Erythroblast (primary cell): ENCODE data around the gene GRIK4.

Experiments used
- DNase-seq, 2 experiments: peaks; one replicate each; lab custom pipeline; 2025; lab: John Stamatoyannopoulos, UW
- GATA1 ChIP-seq: IDR thresholded peaks from 2 replicates; pipeline ENCODE4 v1.6.1; 2011; ENCODE audit warnings: low read depth, mild to moderate bottlenecking, control low read depth, low read length, moderate library complexity
- POLR2A ChIP-seq: IDR thresholded peaks from 2 replicates; pipeline ENCODE4 v1.6.1; 2011; ENCODE audit warnings: mild to moderate bottlenecking, low read length

Gene GRIK4

GRCh38 chr11:120657306-120658070 lies 145.9 kb downstream of the GRIK4 start:
- TF ChIP-seq GATA1 (no peak), POLR2A (no peak)
- no peak for DNase-seq

GRCh38 chr11:120658071-120658423 lies 146.5 kb downstream of the GRIK4 start:
- no peak for DNase-seq
- TF ChIP-seq POLR2A (no peak), GATA1 (no peak)

DNA sequence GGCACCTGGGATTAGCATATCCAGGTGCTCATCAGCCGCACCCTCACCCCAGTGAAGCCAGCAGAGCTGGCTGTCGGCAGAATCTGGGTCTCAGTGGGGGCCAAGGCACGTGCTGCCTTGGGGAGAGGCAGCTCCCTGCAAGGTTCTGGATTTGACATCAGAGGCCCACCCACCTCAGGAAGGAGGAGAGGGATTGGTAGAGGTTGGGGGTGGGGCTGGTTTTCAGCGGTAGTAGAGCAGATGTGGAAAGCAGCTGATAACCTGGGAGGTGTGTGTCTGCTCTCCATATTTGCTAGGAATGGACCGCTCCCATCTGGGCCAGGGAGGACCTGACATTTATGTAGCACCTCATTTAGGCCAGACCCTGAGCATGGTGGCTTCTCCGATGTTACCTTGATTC lies 147.5 kb downstream of the GRIK4 start:
- no peak for TF ChIP-seq GATA1
- TF ChIP-seq POLR2A = no peak
- DNase-seq = no peak

DNA sequence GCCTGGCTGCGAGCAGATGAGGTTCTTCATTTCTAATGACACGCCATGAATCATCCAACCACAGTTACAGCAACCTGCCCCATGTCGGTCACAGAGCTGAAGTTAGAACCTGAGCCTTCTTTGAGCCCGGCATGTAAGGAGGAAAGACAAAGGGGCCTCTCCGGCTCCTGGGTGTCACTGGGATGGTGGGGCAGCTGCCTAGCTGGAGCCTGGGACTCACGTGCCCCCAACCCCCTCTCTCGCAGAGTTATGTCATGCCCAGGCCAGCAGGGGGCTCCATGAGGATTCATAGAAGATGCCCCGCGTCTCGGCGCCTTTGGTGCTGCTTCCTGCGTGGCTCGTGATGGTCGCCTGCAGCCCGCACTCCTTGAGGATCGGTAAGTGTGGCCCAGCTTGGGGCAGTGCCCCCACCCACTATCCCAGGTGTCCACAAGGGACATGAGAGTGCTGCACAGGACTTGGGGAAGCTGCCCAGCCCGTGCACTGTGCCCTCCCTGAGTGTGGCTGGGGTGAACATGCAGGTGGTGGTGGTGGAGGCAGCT lies 148.5 kb downstream of the GRIK4 start:
- DNase-seq = peak; percentile 31 to 49
- TF ChIP-seq POLR2A (no peak), GATA1 (no peak)

GRCh38 chr11:120662071-120662676 lies 150.6 kb downstream of the GRIK4 start:
- no peak for DNase-seq
- TF ChIP-seq GATA1 (no peak), POLR2A (no peak)

- no peak for DNase-seq
Observed at GRCh38 chr11:120663142-120663541, 151.6 kb downstream of the GRIK4 start.

DNA sequence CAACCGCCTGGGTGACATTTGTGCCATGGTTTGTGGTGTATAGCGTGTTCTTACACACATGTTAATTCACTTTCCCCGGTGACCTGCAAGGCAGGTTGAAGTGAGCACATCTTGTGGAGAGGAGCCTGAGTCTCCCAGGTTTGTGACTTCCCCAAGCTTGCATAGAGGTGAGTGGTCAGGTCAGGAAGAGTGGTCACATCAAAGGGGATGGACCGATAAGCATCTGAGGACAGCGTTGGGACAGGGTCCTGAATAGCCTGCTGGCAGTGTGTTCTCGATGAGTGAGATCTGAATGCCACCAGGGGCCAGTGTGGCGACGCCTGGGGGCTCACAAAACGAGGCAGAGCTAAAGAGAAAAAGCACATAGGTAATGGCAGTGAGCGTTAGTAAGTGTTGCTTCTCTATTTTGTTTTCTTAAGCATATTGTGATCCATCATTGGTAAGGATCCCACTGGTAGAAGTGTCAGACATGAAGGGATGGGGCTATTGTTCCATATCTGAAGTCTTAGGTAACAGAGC lies 154.6 kb downstream of the GRIK4 start:
- no peak for DNase-seq
- no peak for TF ChIP-seq GATA1
- no peak for TF ChIP-seq POLR2A

More at GRCh38 chr11:120663142-120663541, 151.6 kb downstream of the GRIK4 start:
- TF ChIP-seq POLR2A (no peak), GATA1 (no peak)

DNA sequence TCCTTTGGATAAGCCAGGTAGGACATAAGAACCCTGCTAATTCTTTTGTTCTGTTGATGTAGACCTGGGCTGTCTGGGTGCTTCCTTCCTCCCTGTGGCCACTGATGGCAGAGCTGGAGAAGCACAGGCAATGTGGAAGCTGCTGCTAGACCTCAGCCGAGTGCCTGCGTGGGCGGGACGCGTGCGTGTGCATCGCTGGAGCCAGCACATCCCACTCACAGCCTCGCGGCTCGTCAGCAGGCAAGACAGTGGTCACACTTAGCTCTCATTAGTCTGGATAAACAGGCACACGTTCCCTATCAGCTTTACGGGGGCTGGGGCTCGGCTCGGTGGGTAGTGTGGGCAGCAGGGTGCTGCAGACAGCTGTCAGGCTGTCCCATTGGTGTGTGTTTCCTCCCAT lies 155.7 kb downstream of the GRIK4 start:
- no peak for DNase-seq
- TF ChIP-seq POLR2A (no peak), GATA1 (no peak)

GRCh38 chr11:120667934-120668333 lies 156.4 kb downstream of the GRIK4 start:
- DNase-seq = no peak
- TF ChIP-seq GATA1 = no peak
- no peak for TF ChIP-seq POLR2A

GRCh38 chr11:120668537-120668936 lies 157.0 kb downstream of the GRIK4 start:
- TF ChIP-seq POLR2A = no peak
- no peak for DNase-seq

- no peak for TF ChIP-seq GATA1
- no peak for TF ChIP-seq POLR2A
- DNase-seq = no peak
Observed at GRCh38 chr11:120674542-120674941, 163.0 kb downstream of the GRIK4 start.

- DNase-seq = no peak
- no peak for TF ChIP-seq POLR2A
- no peak for TF ChIP-seq GATA1
Observed at GRCh38 chr11:120675171-120675570, 163.6 kb downstream of the GRIK4 start.

GRCh38 chr11:120676991-120677390 lies 165.4 kb downstream of the GRIK4 start:
- TF ChIP-seq GATA1 (no peak), POLR2A (no peak)
- DNase-seq = no peak

- TF ChIP-seq GATA1 (no peak), POLR2A (no peak)
- no peak for DNase-seq
Observed at GRCh38 chr11:120680322-120680721, 168.8 kb downstream of the GRIK4 start.
